GM13977 (cell line): ENCODE results near the gene PHACTR1.
A peak's percentile ranks its signal among the peaks of the same experiment; 100 is the strongest.

Source experiments
- DNase-seq: peaks from one replicate; pipeline ENCODE4 v3.0.0; 2012; ENCODE audit warnings: low spot score
- in situ Hi-C: fragments of 300-500 bp; cut with MboI; formaldehyde crosslinking; loops from one replicate; pipeline ENCODE4 v1.12.0; 2022; ENCODE audit warnings: low sequenced_read_pairs, low pct_unique_long_range_greater_than_20kb, mixed read lengths, inconsistent platforms; ENCODE audit not compliant: unreplicated experiment
- TF ChIP-seq, protein P1 (sequence below): IDR thresholded peaks from 2 replicates; pipeline ENCODE4 v1.5.1; 2012; ENCODE audit warnings: mild to moderate bottlenecking, control low read depth; ENCODE audit not compliant: insufficient read depth; ENCODE audit errors: extremely low read depth, missing control alignments

The PHACTR1 gene

DNA sequence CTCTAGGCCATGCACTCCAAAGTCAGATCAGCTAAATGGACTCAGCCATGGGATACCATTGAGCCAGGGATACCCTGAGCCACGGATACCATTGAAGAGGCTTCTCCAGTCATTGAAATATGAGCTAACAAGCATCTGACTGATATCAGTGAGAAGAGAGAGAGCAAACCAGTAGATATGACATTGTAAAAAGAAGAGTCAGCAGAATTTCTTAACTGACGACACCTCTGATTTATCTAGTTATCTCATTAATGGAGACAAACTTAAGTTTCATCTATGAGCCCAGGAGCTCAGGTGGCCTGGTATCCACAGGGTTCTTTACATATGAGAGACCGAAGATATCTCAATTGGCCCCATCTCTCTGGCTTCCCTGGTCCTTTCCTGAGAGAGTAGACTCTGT lies 471.1 kb downstream of the PHACTR1 start:
- TF ChIP-seq, protein P1, sequence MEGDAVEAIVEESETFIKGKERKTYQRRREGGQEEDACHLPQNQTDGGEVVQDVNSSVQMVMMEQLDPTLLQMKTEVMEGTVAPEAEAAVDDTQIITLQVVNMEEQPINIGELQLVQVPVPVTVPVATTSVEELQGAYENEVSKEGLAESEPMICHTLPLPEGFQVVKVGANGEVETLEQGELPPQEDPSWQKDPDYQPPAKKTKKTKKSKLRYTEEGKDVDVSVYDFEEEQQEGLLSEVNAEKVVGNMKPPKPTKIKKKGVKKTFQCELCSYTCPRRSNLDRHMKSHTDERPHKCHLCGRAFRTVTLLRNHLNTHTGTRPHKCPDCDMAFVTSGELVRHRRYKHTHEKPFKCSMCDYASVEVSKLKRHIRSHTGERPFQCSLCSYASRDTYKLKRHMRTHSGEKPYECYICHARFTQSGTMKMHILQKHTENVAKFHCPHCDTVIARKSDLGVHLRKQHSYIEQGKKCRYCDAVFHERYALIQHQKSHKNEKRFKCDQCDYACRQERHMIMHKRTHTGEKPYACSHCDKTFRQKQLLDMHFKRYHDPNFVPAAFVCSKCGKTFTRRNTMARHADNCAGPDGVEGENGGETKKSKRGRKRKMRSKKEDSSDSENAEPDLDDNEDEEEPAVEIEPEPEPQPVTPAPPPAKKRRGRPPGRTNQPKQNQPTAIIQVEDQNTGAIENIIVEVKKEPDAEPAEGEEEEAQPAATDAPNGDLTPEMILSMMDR: no peak
- no peak for DNase-seq
- in situ Hi-C loops: loop anchor here (25.0 kb wide), 1 partner anchor 350 kb away; no protein-coding TSS in a partner anchor

DNA sequence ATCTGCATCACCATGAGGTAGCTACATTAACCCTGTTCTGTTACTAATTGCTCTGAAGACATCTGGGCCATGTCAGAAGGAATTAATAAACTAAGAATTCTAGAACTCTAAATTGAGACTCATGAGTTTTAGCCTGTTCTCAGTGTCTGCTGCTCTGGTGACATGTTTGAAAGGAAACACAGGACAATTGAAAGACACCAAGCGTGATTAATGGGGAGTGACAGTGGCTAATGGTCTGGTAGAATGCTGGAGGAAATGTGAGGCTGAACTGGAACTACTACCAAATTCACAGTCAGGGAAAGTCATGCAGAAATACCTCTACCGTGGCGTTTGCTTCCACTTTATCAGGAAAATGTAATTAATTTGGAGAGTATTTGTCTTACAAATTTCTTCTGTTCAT lies 471.7 kb downstream of the PHACTR1 start:
- in situ Hi-C loops: loop anchor here (25.0 kb wide), 1 partner anchor 349 kb away; no protein-coding TSS in a partner anchor
- TF ChIP-seq, protein P1: no peak
- DNase-seq: no peak

DNA sequence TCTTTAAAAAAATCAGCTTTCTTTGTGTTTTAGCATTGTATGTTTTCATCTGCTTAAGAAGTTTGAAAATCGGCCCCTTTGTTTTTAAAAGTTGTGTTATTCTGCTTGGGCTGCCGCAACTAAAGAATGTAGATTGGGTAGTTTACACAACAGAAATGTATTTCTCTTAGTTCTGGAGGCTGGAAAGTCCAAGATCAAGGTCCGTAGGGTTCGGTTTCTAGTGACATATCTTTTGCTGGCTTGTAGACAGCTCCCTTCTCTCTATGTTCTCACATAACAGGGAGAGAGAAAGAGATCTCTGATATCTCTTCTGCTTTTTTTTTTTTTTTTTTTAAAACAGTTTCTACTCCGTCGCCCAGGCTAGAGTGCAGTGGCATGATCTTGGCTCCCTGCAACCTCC lies 473.1 kb downstream of the PHACTR1 start:
- TF ChIP-seq, protein P1: no peak
- in situ Hi-C loops: loop anchor here (25.0 kb wide), 1 partner anchor 348 kb away; no protein-coding TSS in a partner anchor
- no peak for DNase-seq

DNA sequence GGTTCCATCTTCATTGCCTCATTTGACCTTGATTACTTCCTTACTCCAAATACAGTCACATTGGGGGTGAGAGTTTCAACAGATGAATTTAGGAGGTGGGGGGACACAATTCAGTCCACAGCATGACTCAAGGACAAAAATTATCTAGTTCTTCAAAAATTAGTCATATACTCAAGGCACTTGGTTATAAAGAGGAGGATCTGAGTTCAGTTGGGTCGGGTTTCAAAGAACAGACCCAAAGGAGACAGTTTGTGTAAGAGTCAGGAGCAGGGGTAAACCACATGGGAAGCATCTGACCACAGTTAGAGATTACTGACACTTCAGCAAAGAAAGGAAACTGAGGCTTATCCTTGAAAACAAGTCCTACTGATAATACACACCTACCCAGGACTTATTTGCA lies 473.8 kb downstream of the PHACTR1 start:
- DNase-seq: no peak
- in situ Hi-C loops: loop anchor here (25.0 kb wide), 1 partner anchor 347 kb away; no protein-coding TSS in a partner anchor
- TF ChIP-seq, protein P1: no peak

DNA sequence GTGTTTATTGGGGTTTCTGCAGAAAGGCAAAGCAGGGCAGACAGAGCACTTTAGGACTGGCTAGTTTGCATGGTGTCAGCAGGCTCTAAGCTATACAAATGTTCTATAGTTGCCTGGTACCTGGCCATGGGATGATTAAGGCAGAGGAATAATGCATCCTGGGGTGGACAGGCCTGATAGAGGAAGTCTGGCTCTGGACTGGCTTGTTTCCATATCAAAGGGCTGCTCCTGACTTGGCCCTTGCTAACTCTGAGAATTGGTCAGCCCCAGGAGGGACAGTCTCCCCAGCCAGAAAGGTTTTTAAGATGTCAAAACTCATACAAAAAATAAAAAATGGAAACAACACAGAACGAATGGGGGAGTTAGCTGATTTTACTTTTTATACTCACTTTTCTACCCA lies 474.9 kb downstream of the PHACTR1 start:
- in situ Hi-C loops: loop anchor here (25.0 kb wide), 1 partner anchor 346 kb away; no protein-coding TSS in a partner anchor
- no peak for DNase-seq
- TF ChIP-seq, protein P1: no peak

DNA sequence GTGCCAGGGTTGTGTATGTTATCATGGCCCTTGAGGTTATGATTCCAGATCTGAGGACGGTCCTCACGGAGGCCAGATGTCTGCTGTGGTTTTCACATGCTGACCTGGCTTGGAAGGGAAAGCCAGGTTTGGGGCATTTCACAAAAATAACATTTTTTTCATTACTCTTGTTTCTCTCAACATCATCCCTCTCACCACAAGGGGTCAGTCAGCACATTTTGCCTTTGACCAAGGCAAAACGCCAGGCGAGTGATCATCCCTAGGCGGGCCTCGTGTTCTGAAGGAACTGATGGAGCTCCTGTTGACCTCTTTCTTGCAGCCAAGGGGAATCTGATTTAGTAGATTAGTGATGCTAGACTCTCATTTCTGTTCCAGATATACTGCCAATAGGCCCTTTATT lies 478.3 kb downstream of the PHACTR1 start:
- TF ChIP-seq, protein P1: peak; percentile 79
- in situ Hi-C loops: loop anchor here (25.0 kb wide), 1 partner anchor 342 kb away; no protein-coding TSS in a partner anchor
- peak; percentile 77 for DNase-seq
